Measurements from ENCODE around the gene MRPS33. TPM values are rescaled to one million over a fixed set of nuclear protein-coding genes. Genes with fewer than 3 reads are reported as not detected.

Gene MRPS33
- total RNA-seq, 1 donor from 2014 or later: 32.2 TPM

- Mint-ChIP-seq H3K27ac (ENCODE audit: unreplicated experiment) (no peak overlapping the region), H3K4me3 (ENCODE audit: unreplicated experiment) (no peak overlapping the region), H3K36me3 (ENCODE audit: low read depth, unreplicated experiment) (peaks cover 9% of the 10 kb centered on the region), H3K9me3 (ENCODE audit: unreplicated experiment) (no peaks in the 10 kb centered on the region), H3K27me3 (ENCODE audit: unreplicated experiment) (peaks cover 4% of the 10 kb centered on the region), H3K4me1 (ENCODE audit: unreplicated experiment) (no peaks in the 10 kb centered on the region)
- no peak for TF ChIP-seq CTCF (IDR thresholded peaks at IDR 0.05; ENCODE audit: unreplicated experiment)
- no peak for DNase-seq (ENCODE audit: low spot score)
Measured at GRCh38 chr7:141001546-141001945, 13.2 kb downstream of the MRPS33 start.

- DNase-seq (ENCODE audit: low spot score): no peak
- peaks cover 4% of the 10 kb centered on the region for H3K27me3 Mint-ChIP-seq (ENCODE audit: unreplicated experiment)
- no peak for TF ChIP-seq CTCF (IDR thresholded peaks at IDR 0.05; ENCODE audit: unreplicated experiment)
- H3K9me3 Mint-ChIP-seq (ENCODE audit: unreplicated experiment): no peaks in the 10 kb centered on the region
- H3K27ac Mint-ChIP-seq (ENCODE audit: unreplicated experiment): no peak overlapping the region
- peaks cover 7% of the 10 kb centered on the region for H3K36me3 Mint-ChIP-seq (ENCODE audit: low read depth, unreplicated experiment)
- no peaks in the 10 kb centered on the region for H3K4me1 Mint-ChIP-seq (ENCODE audit: unreplicated experiment)
- no peak overlapping the region for H3K4me3 Mint-ChIP-seq (ENCODE audit: unreplicated experiment)
Measured at GRCh38 chr7:141001122-141001521, 13.6 kb downstream of the MRPS33 start.

- H3K36me3 Mint-ChIP-seq (ENCODE audit: low read depth, unreplicated experiment): no peaks in the 10 kb centered on the region
- H3K4me3 Mint-ChIP-seq (ENCODE audit: unreplicated experiment): no peak overlapping the region
- H3K4me1 Mint-ChIP-seq (ENCODE audit: unreplicated experiment): no peaks in the 10 kb centered on the region
- H3K27me3 Mint-ChIP-seq (ENCODE audit: unreplicated experiment): peaks cover 4% of the 10 kb centered on the region
- no peak overlapping the region for H3K27ac Mint-ChIP-seq (ENCODE audit: unreplicated experiment)
- DNase-seq (ENCODE audit: low spot score): no peak
- no peaks in the 10 kb centered on the region for H3K9me3 Mint-ChIP-seq (ENCODE audit: unreplicated experiment)
- TF ChIP-seq CTCF (IDR thresholded peaks at IDR 0.05; ENCODE audit: unreplicated experiment): no peak
Measured at GRCh38 chr7:140998715-140999114, 16.0 kb downstream of the MRPS33 start.

- no peaks in the 10 kb centered on the region for H3K9me3 Mint-ChIP-seq (ENCODE audit: unreplicated experiment)
- H3K4me1 Mint-ChIP-seq (ENCODE audit: unreplicated experiment): no peaks in the 10 kb centered on the region
- no peak for TF ChIP-seq CTCF (IDR thresholded peaks at IDR 0.05; ENCODE audit: unreplicated experiment)
- no peak overlapping the region for H3K27ac Mint-ChIP-seq (ENCODE audit: unreplicated experiment)
- H3K27me3 Mint-ChIP-seq (ENCODE audit: unreplicated experiment): no peaks in the 10 kb centered on the region
- no peaks in the 10 kb centered on the region for H3K36me3 Mint-ChIP-seq (ENCODE audit: low read depth, unreplicated experiment)
- no peak overlapping the region for H3K4me3 Mint-ChIP-seq (ENCODE audit: unreplicated experiment)
- no peak for DNase-seq (ENCODE audit: low spot score)
Measured at GRCh38 chr7:140992422-140992821, 22.3 kb downstream of the MRPS33 start.

GRCh38 chr7:140990193-140990962 lies 24.4 kb downstream of the MRPS33 start:
- no peaks in the 10 kb centered on the region for H3K36me3 Mint-ChIP-seq (ENCODE audit: low read depth, unreplicated experiment)
- no peak for DNase-seq (ENCODE audit: low spot score)
- H3K4me1 Mint-ChIP-seq (ENCODE audit: unreplicated experiment): no peaks in the 10 kb centered on the region
- H3K27ac Mint-ChIP-seq (ENCODE audit: unreplicated experiment): no peak overlapping the region
- TF ChIP-seq CTCF (IDR thresholded peaks at IDR 0.05; ENCODE audit: unreplicated experiment): no peak
- H3K4me3 Mint-ChIP-seq (ENCODE audit: unreplicated experiment): no peak overlapping the region
- no peaks in the 10 kb centered on the region for H3K27me3 Mint-ChIP-seq (ENCODE audit: unreplicated experiment)
- no peaks in the 10 kb centered on the region for H3K9me3 Mint-ChIP-seq (ENCODE audit: unreplicated experiment)

All from endothelial cell (in vitro differentiated cells).